ENCODE measurements around the gene KIAA1671.

- no peak for TF ChIP-seq CTCF (IDR thresholded peaks at IDR 0.05)
- no peak for TF ChIP-seq EZH2 (IDR thresholded peaks at IDR 0.05)
- TF ChIP-seq EZH2phosphoT487 (IDR thresholded peaks at IDR 0.05) = no peak
These were observed 225.4 kb downstream of the KIAA1671 start for GRCh38 chr22:25177895-25178294.
